HepG2 (cell line): Measurements from ENCODE around the gene TRPV5. TPM values are rescaled to one million over a fixed set of nuclear protein-coding genes. Genes with fewer than 3 reads are reported as not detected.

Experiments used
- ATAC-seq: fragments of 200-7000 bp; cut with Tn5 transposase; 3 replicates; pipeline ENCODE4 v1.9.1; 2020; ENCODE audit warnings: mild to moderate bottlenecking, moderate library complexity
- BruUV-seq: library from RNA; stranded (reverse); fragments of 400-500 nt; replicated peaks from 2 replicates; lab custom pipeline; 2021; lab: Mats Ljungman, UMichigan
- CTCF ChIA-PET: fragments of 300-600 bp; formaldehyde crosslinking; extraction: SDS; loops from one replicate; lab custom pipeline; 2021; ENCODE audit warnings: low total read pairs, inconsistent platforms, low intra/inter-chr PET ratio; lab: Yijun Ruan, JAX
- POLR2A ChIA-PET: fragments of 350-600 bp; sonication (Branson Sonifier 250); formaldehyde crosslinking; loops from one replicate; lab custom pipeline; 2020; ENCODE audit warnings: antibody characterized with exemption, inconsistent platforms; lab: Yijun Ruan, JAX
- DNase-seq: peaks from one replicate; pipeline ENCODE4 v3.0.0-alpha.2; 2015; ENCODE audit warnings: low spot score
- FAIRE-seq: peaks from 3 replicates; lab custom pipeline; 2011; peaks lifted over from hg19 to GRCh38; lab: Jason Lieb, UNC
- H2AFZ ChIP-seq: one replicate; pipeline ENCODE4 v1.6.1; 2011; ENCODE audit warnings: low read length, inconsistent platforms
- H3K27ac ChIP-seq: fragments of 300-600 bp; 3 replicates; pipeline ENCODE4 v1.8.0; 2011; ENCODE audit warnings: mixed run types, mild to moderate bottlenecking, mixed read lengths, low read length, inconsistent platforms; ENCODE audit not compliant: insufficient read depth; ENCODE audit errors: extremely low read length
- H3K27me3 ChIP-seq, 2 experiments: fragments of 200-600 bp in 1 of 2; 2 replicates in 1 of 2; 3 replicates in 1 of 2; pipeline versions ENCODE4 v1.6.0 to v1.8.0; 2011; ENCODE audit warnings: low read length in 2 of 2, mild to moderate bottlenecking in 2 of 2, moderate library complexity in 2 of 2, inconsistent platforms in 1 of 2; ENCODE audit not compliant: insufficient read depth in 2 of 2, control insufficient read depth in 1 of 2
- H3K36me3 ChIP-seq, 2 experiments: fragments of 200-600 bp in 1 of 2; replicated peaks in 1 of 2; 2 replicates in 1 of 2; 3 replicates in 1 of 2; pipeline versions ENCODE4 v1.5.1 to v1.8.0; 2011; ENCODE audit warnings: low read length in 2 of 2, inconsistent platforms in 1 of 2; ENCODE audit not compliant: insufficient read depth in 2 of 2, control insufficient read depth in 1 of 2
- H3K4me1 ChIP-seq: 2 replicates; pipeline ENCODE4 v1.5.1; 2012; ENCODE audit warnings: low read length, inconsistent platforms; ENCODE audit not compliant: insufficient read depth
- H3K4me2 ChIP-seq: 2 replicates; pipeline ENCODE4 v1.6.0; 2011; ENCODE audit warnings: low read depth, low read length, inconsistent platforms
- H3K4me3 ChIP-seq, 3 experiments: fragments of 200-600 bp in 1 of 3; sonication (generic), shearing (Covaris generic) in 1 of 3; replicated peaks in 1 of 3; 2 replicates each; pipeline ENCODE4 v1.5.1; 2011 to 2016; ENCODE audit warnings: low read length in 3 of 3, inconsistent platforms in 2 of 3, low read depth in 2 of 3, mild to moderate bottlenecking in 2 of 3, control low read depth in 1 of 3, mixed read lengths in 1 of 3; ENCODE audit not compliant: insufficient read depth in 1 of 3
- H3K79me2 ChIP-seq: one replicate; pipeline ENCODE4 v1.6.1; 2011; ENCODE audit warnings: low read length, inconsistent platforms; ENCODE audit not compliant: insufficient read depth
- H3K9ac ChIP-seq: 2 replicates; pipeline ENCODE4 v1.6.0; 2011; ENCODE audit warnings: mild to moderate bottlenecking, low read depth, low read length, inconsistent platforms; ENCODE audit not compliant: insufficient read depth
- H3K9me3 ChIP-seq: 2 replicates; pipeline ENCODE4 v1.5.1; 2012; ENCODE audit warnings: mild to moderate bottlenecking, low read length
- H4K20me1 ChIP-seq: 2 replicates; pipeline ENCODE4 v1.6.0; 2011; ENCODE audit warnings: inconsistent platforms, mild to moderate bottlenecking, low read length, moderate library complexity; ENCODE audit not compliant: insufficient read depth
- ASH2L ChIP-seq: fragments of 300-600, 200-600 bp; sonication (generic); IDR thresholded peaks from 2 replicates; pipeline ENCODE4 v1.7.0; 2017; ENCODE audit warnings: low read depth, mild to moderate bottlenecking, moderate library complexity, mixed read lengths, low read length; ENCODE audit not compliant: insufficient read length
- CCDC6 ChIP-seq: sonication (generic); formaldehyde crosslinking; IDR thresholded peaks from 2 replicates; pipeline ENCODE4 v1.8.1; 2022; ENCODE audit warnings: mild to moderate bottlenecking, missing genetic modification reagents, moderate library complexity
- HNRNPLL ChIP-seq: fragments of 200-400 bp; formaldehyde crosslinking; IDR thresholded peaks from 2 replicates; pipeline ENCODE4 v1.6.1; 2017; ENCODE audit warnings: mild to moderate bottlenecking, low read depth, low read length; ENCODE audit not compliant: poor library complexity, severe bottlenecking
- JUNB ChIP-seq: sonication (generic); formaldehyde crosslinking; IDR thresholded peaks from 2 replicates; pipeline ENCODE4 v1.8.0; 2022; ENCODE audit warnings: missing genetic modification reagents, mild to moderate bottlenecking, borderline replicate concordance
- SAP130 ChIP-seq: IDR thresholded peaks from 2 replicates; pipeline ENCODE4 v1.6.1; 2016; ENCODE audit warnings: low read depth
- SNAPC5 ChIP-seq: sonication (generic); formaldehyde crosslinking; IDR thresholded peaks from 2 replicates; pipeline ENCODE4 v1.8.1; 2023; ENCODE audit warnings: mild to moderate bottlenecking, missing genetic modification reagents, borderline replicate concordance
- TFAP4 ChIP-seq: sonication (generic); IDR thresholded peaks from 2 replicates; pipeline ENCODE4 v1.6.1; 2016; ENCODE audit warnings: low read depth, borderline replicate concordance
- ZBTB2 ChIP-seq: sonication (generic); formaldehyde crosslinking; IDR thresholded peaks from 2 replicates; pipeline ENCODE4 v1.8.0; 2022; ENCODE audit warnings: low read depth, missing genetic modification reagents
- ZFP36 ChIP-seq: fragments of 150-350 bp; IDR thresholded peaks from 2 replicates; pipeline ENCODE4 v1.6.1; 2018; ENCODE audit warnings: borderline replicate concordance, low read length, low read depth; ENCODE audit not compliant: partially characterized antibody
- ZNF142 ChIP-seq: sonication (generic); formaldehyde crosslinking; IDR thresholded peaks from 2 replicates; pipeline ENCODE4 v1.4.0; 2020; ENCODE audit warnings: missing genetic modification reagents
- ZNF292 ChIP-seq: sonication (generic); formaldehyde crosslinking; IDR thresholded peaks from 2 replicates; pipeline ENCODE4 v1.8.1; 2022; ENCODE audit warnings: mild to moderate bottlenecking, low read depth, missing genetic modification reagents, borderline replicate concordance
- ZNF546 ChIP-seq: sonication (generic); formaldehyde crosslinking; conservative IDR thresholded peaks from 2 replicates; pipeline ENCODE4 v1.8.1; 2023; ENCODE audit warnings: mild to moderate bottlenecking, missing genetic modification reagents
- ZNF607 ChIP-seq: sonication (generic); formaldehyde crosslinking; IDR thresholded peaks from 2 replicates; pipeline ENCODE4 v1.5.1; 2020; ENCODE audit warnings: missing genetic modification reagents, mild to moderate bottlenecking, borderline replicate concordance
- ZNF678 ChIP-seq: sonication (generic); formaldehyde crosslinking; IDR thresholded peaks from 2 replicates; pipeline ENCODE4 v1.4.0; 2020; ENCODE audit warnings: mild to moderate bottlenecking, missing genetic modification reagents
- ZNF792 ChIP-seq: IDR thresholded peaks from 2 replicates; pipeline ENCODE4 v1.6.1; 2016
- WGBS: methylation state at CpG from one replicate; pipeline ENCODE4 v1.1.6; 2017; ENCODE audit warnings: low lambda C conversion rate; 5-methylcytosine and 5-hydroxymethylcytosine counted together
- in situ Hi-C: cut with HindIII; loops from 2 replicates; pipeline ENCODE4 v1.10.0; 2017; ENCODE audit warnings: low pct_unique_long_range_greater_than_20kb; ENCODE audit not compliant: extremely low pct_ligation_motif_present
- intact Hi-C: fragments of 100-400 bp; cut with micrococcal nuclease; formaldehyde crosslinking; loops from one replicate; pipeline ENCODE4 v1.10.0; 2022; ENCODE audit not compliant: unreplicated experiment
- polyA plus RNA-seq, 8 experiments: library from polyadenylated mRNA; depleted of rRNA in 3 of 8; stranded (reverse) in 7 of 8; unstranded in 1 of 8; fragments of >200 nt; fragmentation: Illumina TruSeq in 4 of 8; extraction: Trizol in 4 of 8; gene quantifications; 2 replicates each; pipeline versions ENCODE4 v1.2.1 to v1.2.3, GENCODE V29; 2011 to 2016; ENCODE audit warnings: low read depth in 4 of 8, missing spikeins in 1 of 8, mixed read lengths in 1 of 8; ENCODE audit not compliant: insufficient read depth in 1 of 8
- total RNA-seq, 5 experiments: library from RNA; depleted of rRNA; stranded (reverse); fragments of >200 nt; fragmentation: Illumina TruSeq; extraction: Trizol; gene quantifications; 2 replicates each; pipeline ENCODE4 v1.2.3, GENCODE V29; 2016; ENCODE audit warnings: low read depth in 1 of 5

TRPV5 gene
- total and polyA plus RNA-seq, 2 of the 13 experiments (the other 11 are each of a cell fraction or from before 2014, with no cell fraction given), result not detected

DNA sequence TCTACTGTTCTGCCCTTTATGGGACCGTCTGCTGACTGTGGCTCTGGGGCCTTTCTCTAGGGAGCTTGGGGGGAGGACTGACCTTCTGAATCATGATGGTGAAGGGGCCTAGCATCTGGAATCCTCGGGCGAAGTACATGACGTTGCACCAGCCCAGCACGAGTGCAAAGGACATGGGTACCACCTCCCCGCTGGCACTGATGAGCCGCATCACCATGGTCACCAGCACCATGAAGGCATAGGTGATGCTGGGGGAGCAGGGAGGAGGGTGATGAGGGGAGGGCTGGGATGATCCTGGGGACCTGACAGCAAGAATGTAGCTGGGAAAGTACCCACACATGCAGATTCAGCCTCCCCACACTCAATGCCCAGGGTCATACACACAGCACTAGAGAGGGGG lies 59.1 kb downstream of the TRPV5 start (continued):
- TF ChIP-seq ZNF142 (CRISPR knock-in tag) (no peak), ZFP36 (no peak), ZNF678 (CRISPR knock-in tag) (no peak), ZNF292 (CRISPR knock-in tag) (no peak), SNAPC5 (CRISPR knock-in tag) (no peak)

DNA sequence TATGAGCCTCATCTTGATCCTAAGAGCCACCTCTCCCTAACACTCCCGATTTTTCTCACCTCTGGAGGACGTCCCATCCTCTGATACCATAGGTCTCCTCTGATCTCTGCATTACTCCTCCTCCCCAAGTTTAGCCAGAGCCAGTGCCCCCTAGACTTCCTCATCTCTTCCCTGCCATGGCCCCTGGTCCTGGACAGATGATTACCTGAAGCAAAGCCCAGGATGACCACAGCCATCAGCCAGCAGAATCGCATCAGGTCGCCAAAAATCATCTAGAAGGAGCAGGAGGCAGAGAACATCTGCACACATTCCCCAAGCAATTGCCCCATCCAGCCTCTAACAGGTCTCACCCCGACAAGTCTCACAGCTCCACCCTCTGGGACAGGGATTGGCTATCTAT lies 59.7 kb downstream of the TRPV5 start:
- Histone ChIP-seq H3K4me2 (no peak overlapping the region), H2AFZ (no peak overlapping the region), H3K36me3 (no peaks in the 10 kb centered on the region), H3K4me3 (no peak overlapping the region), H3K27me3 (peaks cover 0 to 7% of the 10 kb centered on the region in 2 experiments; a peak in 2 of 5 replicates), H4K20me1 (no peaks in the 10 kb centered on the region), H3K9me3 (no peaks in the 10 kb centered on the region), H3K9ac (no peak overlapping the region), H3K27ac (no peak overlapping the region), H3K4me1 (no peaks in the 10 kb centered on the region), H3K79me2 (no peaks in the 10 kb centered on the region)
- in situ Hi-C loops (loop anchor here (10.0 kb wide), 1 partner anchor 341 kb away; no protein-coding TSS in a partner anchor), intact Hi-C loops (no loop called here)
- WGBS, result 0% methylated on average over 5 of the region's 5 CpGs
- POLR2A ChIA-PET, result no interaction called here
- no peak for FAIRE-seq
- ATAC-seq, result no peak
- DNase-seq, result no peak
- CTCF ChIA-PET, result interaction anchor here (1.2 kb wide), 1 partner anchor 341 kb away, joined by 3 read pairs; no protein-coding TSS in a partner anchor
- BruUV-seq, result no TSS peak
- TF ChIP-seq TFAP4 (no peak), JUNB (CRISPR knock-in tag) (no peak), ZNF792 (no peak), ASH2L (no peak), ZBTB2 (CRISPR knock-in tag) (no peak), ZNF607 (no peak), CCDC6 (CRISPR knock-in tag) (no peak), HNRNPLL (no peak), ZNF546 (CRISPR knock-in tag) (no peak), SAP130 (no peak)
